Measurements from ENCODE around the gene SUSD4. TPM values are rescaled to one million over a fixed set of nuclear protein-coding genes. Genes with fewer than 3 reads are reported as not detected.

Gene SUSD4
- total RNA-seq, 2 experiments from 2014 or later = 13.0 to 13.8 TPM

GRCh38 chr1:223219318-223219635 lies 144.7 kb downstream of the SUSD4 start:
- Histone ChIP-seq H3K27me3 (ENCODE audit: control insufficient read depth in 1 of 2, insufficient read depth in 2 of 2, low read length in 2 of 2) (no peaks in the 10 kb centered on the region), H3K9me3 (ENCODE audit: control insufficient read depth in 1 of 2, insufficient read depth in 1 of 2, low read length in 2 of 2) (peaks cover 3 to 18% of the 10 kb centered on the region in 2 experiments), H3K36me3 (ENCODE audit: insufficient read depth, low read length) (no peaks in the 10 kb centered on the region), H3K4me1 (ENCODE audit: insufficient read depth, low read length) (no peaks in the 10 kb centered on the region), H3K4me3 (ENCODE audit: low read length) (no peak overlapping the region), H3K27ac (ENCODE audit: low read depth in 1 of 2, low read length in 2 of 2) (no peak overlapping the region)
- CTCF ChIA-PET = no interaction called here
- ATAC-seq (ENCODE audit: poor library complexity) = no peak
- peaks cover 4% of the 10 kb centered on the region for H3K9me3 Mint-ChIP-seq
- no peak overlapping the region for H3K27ac Mint-ChIP-seq
- POLR2A ChIA-PET = no interaction called here
- no peaks in the 10 kb centered on the region for H3K27me3 Mint-ChIP-seq
- peaks cover 43% of the 10 kb centered on the region for H3K36me3 Mint-ChIP-seq (ENCODE audit: low read depth)
- H3K4me1 Mint-ChIP-seq (ENCODE audit: low read depth) = peaks cover under 1% of the 10 kb centered on the region
- DNase-seq = no peak
- intact Hi-C loops (cut with DNase I, micrococcal nuclease) = no loop called here
- H3K4me3 Mint-ChIP-seq = no peak overlapping the region
- TF ChIP-seq, protein P1, sequence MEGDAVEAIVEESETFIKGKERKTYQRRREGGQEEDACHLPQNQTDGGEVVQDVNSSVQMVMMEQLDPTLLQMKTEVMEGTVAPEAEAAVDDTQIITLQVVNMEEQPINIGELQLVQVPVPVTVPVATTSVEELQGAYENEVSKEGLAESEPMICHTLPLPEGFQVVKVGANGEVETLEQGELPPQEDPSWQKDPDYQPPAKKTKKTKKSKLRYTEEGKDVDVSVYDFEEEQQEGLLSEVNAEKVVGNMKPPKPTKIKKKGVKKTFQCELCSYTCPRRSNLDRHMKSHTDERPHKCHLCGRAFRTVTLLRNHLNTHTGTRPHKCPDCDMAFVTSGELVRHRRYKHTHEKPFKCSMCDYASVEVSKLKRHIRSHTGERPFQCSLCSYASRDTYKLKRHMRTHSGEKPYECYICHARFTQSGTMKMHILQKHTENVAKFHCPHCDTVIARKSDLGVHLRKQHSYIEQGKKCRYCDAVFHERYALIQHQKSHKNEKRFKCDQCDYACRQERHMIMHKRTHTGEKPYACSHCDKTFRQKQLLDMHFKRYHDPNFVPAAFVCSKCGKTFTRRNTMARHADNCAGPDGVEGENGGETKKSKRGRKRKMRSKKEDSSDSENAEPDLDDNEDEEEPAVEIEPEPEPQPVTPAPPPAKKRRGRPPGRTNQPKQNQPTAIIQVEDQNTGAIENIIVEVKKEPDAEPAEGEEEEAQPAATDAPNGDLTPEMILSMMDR (IDR thresholded peaks at IDR 0.05) = no peak

DNA sequence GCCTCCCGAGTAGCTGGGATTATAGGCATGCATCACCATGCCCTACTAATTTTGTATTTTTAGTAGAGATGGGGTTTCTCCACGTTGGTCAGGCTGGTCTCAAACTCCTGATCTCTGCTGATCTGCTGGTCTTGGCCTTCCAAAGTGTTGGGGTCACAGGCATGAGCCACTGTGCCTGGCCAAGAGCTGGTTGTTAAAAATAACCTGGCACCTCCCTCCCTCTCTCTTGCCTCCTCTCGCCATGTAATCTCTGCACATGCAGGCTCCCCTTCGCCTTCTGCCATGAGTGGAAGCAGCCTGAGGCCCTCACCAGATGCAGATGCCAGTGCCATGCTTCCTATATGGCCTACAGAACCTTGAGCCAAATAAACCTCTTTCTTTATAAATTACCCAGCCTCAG lies 146.2 kb downstream of the SUSD4 start:
- CTCF ChIA-PET = no interaction called here
- Histone ChIP-seq H3K27ac (ENCODE audit: low read depth in 1 of 2, low read length in 2 of 2) (no peak overlapping the region), H3K9me3 (ENCODE audit: control insufficient read depth in 1 of 2, insufficient read depth in 1 of 2, low read length in 2 of 2) (peaks cover 3 to 18% of the 10 kb centered on the region in 2 experiments), H3K4me1 (ENCODE audit: insufficient read depth, low read length) (no peaks in the 10 kb centered on the region), H3K36me3 (ENCODE audit: insufficient read depth, low read length) (no peaks in the 10 kb centered on the region), H3K4me3 (ENCODE audit: low read length) (no peak overlapping the region), H3K27me3 (ENCODE audit: control insufficient read depth in 1 of 2, insufficient read depth in 2 of 2, low read length in 2 of 2) (no peaks in the 10 kb centered on the region)
- H3K36me3 Mint-ChIP-seq (ENCODE audit: low read depth) = peaks cover 38% of the 10 kb centered on the region
- no peaks in the 10 kb centered on the region for H3K27me3 Mint-ChIP-seq
- H3K4me3 Mint-ChIP-seq = no peak overlapping the region
- POLR2A ChIA-PET = no interaction called here
- ATAC-seq (ENCODE audit: poor library complexity) (no peak), DNase-seq (no peak)
- H3K9me3 Mint-ChIP-seq = peaks cover 4% of the 10 kb centered on the region
- TF ChIP-seq, protein P1 (IDR thresholded peaks at IDR 0.05) = no peak
- no peak overlapping the region for H3K27ac Mint-ChIP-seq
- no peaks in the 10 kb centered on the region for H3K4me1 Mint-ChIP-seq (ENCODE audit: low read depth)
- intact Hi-C loops (cut with DNase I, micrococcal nuclease) = no loop called here

GRCh38 chr1:223216531-223217205 lies 147.3 kb downstream of the SUSD4 start:
- no peak for ATAC-seq (ENCODE audit: poor library complexity)
- POLR2A ChIA-PET = no interaction called here

More at GRCh38 chr1:223216531-223217205, 147.3 kb downstream of the SUSD4 start:
- Histone ChIP-seq H3K27me3 (ENCODE audit: control insufficient read depth in 1 of 2, insufficient read depth in 2 of 2, low read length in 2 of 2) (no peaks in the 10 kb centered on the region), H3K27ac (ENCODE audit: low read depth in 1 of 2, low read length in 2 of 2) (no peak overlapping the region), H3K36me3 (ENCODE audit: insufficient read depth, low read length) (no peaks in the 10 kb centered on the region), H3K4me1 (ENCODE audit: insufficient read depth, low read length) (no peaks in the 10 kb centered on the region), H3K9me3 (ENCODE audit: control insufficient read depth in 1 of 2, insufficient read depth in 1 of 2, low read length in 2 of 2) (peaks cover 3 to 18% of the 10 kb centered on the region in 2 experiments), H3K4me3 (ENCODE audit: low read length) (no peak overlapping the region)
- intact Hi-C loops (cut with DNase I, micrococcal nuclease) = no loop called here
- CTCF ChIA-PET = no interaction called here
- Mint-ChIP-seq H3K27ac (no peak overlapping the region), H3K9me3 (peaks cover 4% of the 10 kb centered on the region), H3K4me1 (ENCODE audit: low read depth) (no peaks in the 10 kb centered on the region), H3K27me3 (no peaks in the 10 kb centered on the region), H3K4me3 (no peak overlapping the region), H3K36me3 (ENCODE audit: low read depth) (peaks cover 27% of the 10 kb centered on the region)
- no peak for DNase-seq
- TF ChIP-seq, protein P1 (IDR thresholded peaks at IDR 0.05) = no peak
